ENCODE measurements around the gene HOXB4.
"Not testable (repeated sequence)": the region's sequence is repeated elsewhere in the genome, so short reads cannot be mapped to it uniquely, and the experiment has no call there.

HOXB4 gene

GRCh38 chr17:48537316-48537715, 40.8 kb downstream of the HOXB4 start:
- H3K4me3 ChIP-seq (ENCODE audit: low read depth, low read length), result no peak overlapping the region
- H3K9me3 ChIP-seq, result no peaks in the 10 kb centered on the region
- H3K27me3 ChIP-seq, result peaks cover 84% of the 10 kb centered on the region
- H3K4me1 ChIP-seq, result no peaks in the 10 kb centered on the region
- no peak for TF ChIP-seq CTCF (IDR thresholded peaks at IDR 0.05; ENCODE audit: low read depth, low read length)
- no peaks in the 10 kb centered on the region for H3K36me3 ChIP-seq
- no peak for DNase-seq

GRCh38 chr17:48535793-48536559, 42.2 kb downstream of the HOXB4 start:
- not testable (repeated sequence) for H3K9me3 ChIP-seq; H3K4me3 ChIP-seq (ENCODE audit: low read depth, low read length); H3K36me3 ChIP-seq; DNase-seq; H3K4me1 ChIP-seq
- peaks cover 84% of the 10 kb centered on the region for H3K27me3 ChIP-seq

GRCh38 chr17:48532261-48532660, 45.9 kb downstream of the HOXB4 start:
- H3K27me3 ChIP-seq, result peaks cover 85% of the 10 kb centered on the region
- TF ChIP-seq CTCF (IDR thresholded peaks at IDR 0.05; ENCODE audit: low read depth, low read length), result no peak
- H3K9me3 ChIP-seq, result no peaks in the 10 kb centered on the region
- H3K4me1 ChIP-seq, result no peaks in the 10 kb centered on the region
- no peak for DNase-seq
- H3K36me3 ChIP-seq, result no peaks in the 10 kb centered on the region
- no peak overlapping the region for H3K4me3 ChIP-seq (ENCODE audit: low read depth, low read length)

GRCh38 chr17:48530887-48531272, 47.3 kb downstream of the HOXB4 start, which contains the start of gene HOXB1:
TSS of gene HOXB1 (minus strand) at chr17:48531011. CDS start at chr17:48530904, 107 bp downstream.
- DNase-seq, result no peak
- TF ChIP-seq CTCF (IDR thresholded peaks at IDR 0.05; ENCODE audit: low read depth, low read length), result no peak
- H3K36me3 ChIP-seq, result no peaks in the 10 kb centered on the region
- no peaks in the 10 kb centered on the region for H3K4me1 ChIP-seq
- no peak within 1 kb of the TSS for H3K4me3 ChIP-seq (ENCODE audit: low read depth, low read length)
- peaks cover 86% of the 10 kb centered on the region for H3K27me3 ChIP-seq
- no peaks in the 10 kb centered on the region for H3K9me3 ChIP-seq

GRCh38 chr17:48530208-48530886, 47.8 kb downstream of the HOXB4 start:
- no peak for DNase-seq
- H3K4me1 ChIP-seq, result no peaks in the 10 kb centered on the region
- H3K4me3 ChIP-seq (ENCODE audit: low read depth, low read length), result no peak overlapping the region
- TF ChIP-seq CTCF (IDR thresholded peaks at IDR 0.05; ENCODE audit: low read depth, low read length), result no peak
- peaks cover 86% of the 10 kb centered on the region for H3K27me3 ChIP-seq
- H3K36me3 ChIP-seq, result no peaks in the 10 kb centered on the region
- H3K9me3 ChIP-seq, result no peaks in the 10 kb centered on the region

- Histone ChIP-seq H3K4me3 (ENCODE audit: low read depth, low read length) (no peak overlapping the region), H3K27me3 (peaks cover 89% of the 10 kb centered on the region), H3K4me1 (no peaks in the 10 kb centered on the region), H3K9me3 (no peaks in the 10 kb centered on the region), H3K36me3 (no peaks in the 10 kb centered on the region)
- no peak for TF ChIP-seq CTCF (IDR thresholded peaks at IDR 0.05; ENCODE audit: low read depth, low read length)
- DNase-seq, result no peak
Measured at GRCh38 chr17:48529683-48530009, 48.5 kb downstream of the HOXB4 start.

Measured in BE2C (cell line).